ENCODE results near the gene RIOK2. TPM values are rescaled to one million over a fixed set of nuclear protein-coding genes. Genes with fewer than 3 reads are reported as not detected.

Gene RIOK2
- total and polyA plus RNA-seq, 2 of the 8 experiments (the other 6 are each of a cell fraction or from before 2014, with no cell fraction given): 5.4 to 35.0 TPM

GRCh38 chr5:97208184-97208713, 25.2 kb upstream of the RIOK2 start:
- Histone ChIP-seq H3K4me3 (ENCODE audit: extremely low read depth in 1 of 4, insufficient read depth in 2 of 4, low read depth in 3 of 4, low read length in 4 of 4) (no peak overlapping the region), H3K9me3 (ENCODE audit: insufficient read depth in 2 of 2, low read depth in 1 of 2, low read length in 1 of 2) (no peaks in the 10 kb centered on the region), H3K79me1 (ENCODE audit: low read depth, low read length) (no peaks in the 10 kb centered on the region), H3K23me2 (ENCODE audit: low read depth, low read length) (no peaks in the 10 kb centered on the region), H3K4ac (replicated peaks; ENCODE audit: insufficient read length, low read depth, low read length) (no peak overlapping the region), H2BK15ac (ENCODE audit: low read length) (no peak overlapping the region), H4K5ac (ENCODE audit: insufficient read length, low read depth, low read length) (no peak overlapping the region), H2BK5ac (ENCODE audit: low read depth, low read length) (no peak overlapping the region), H2BK20ac (ENCODE audit: low read length) (no peak overlapping the region), H2AK5ac (ENCODE audit: low read depth, low read length) (no peak overlapping the region), H2BK12ac (ENCODE audit: low read depth, low read length) (no peak overlapping the region), H2BK120ac (replicated peaks; ENCODE audit: low read depth, low read length) (no peak overlapping the region), H2AFZ (ENCODE audit: low read length) (no peak overlapping the region), H3K4me1 (replicated peaks in 1 of 4; ENCODE audit: control insufficient read depth in 3 of 4, insufficient read depth in 4 of 4, low read length in 3 of 4) (no peaks in the 10 kb centered on the region), H4K91ac (replicated peaks; ENCODE audit: insufficient read length, low read length) (no peak overlapping the region), H3K23ac (ENCODE audit: insufficient read length) (no peak overlapping the region), H3K9ac (replicated peaks in 1 of 4; ENCODE audit: extremely low read depth in 1 of 4, low read depth in 3 of 4, low read length in 3 of 4) (no peak overlapping the region), H3K27me3 (replicated peaks in 1 of 4; ENCODE audit: control insufficient read depth in 3 of 4, extremely low read depth in 1 of 4, insufficient read depth in 3 of 4, low read length in 3 of 4) (no peaks in the 10 kb centered on the region), H4K8ac (ENCODE audit: extremely low read depth, insufficient read depth, low read length) (no peak overlapping the region), H3K14ac (ENCODE audit: insufficient read length) (no peak overlapping the region), H3K36me3 (ENCODE audit: control insufficient read depth in 2 of 4, insufficient read depth in 4 of 4, low read length in 3 of 4) (no peaks in the 10 kb centered on the region), H3K4me2 (ENCODE audit: insufficient read depth in 1 of 2, low read depth in 2 of 2, low read length in 2 of 2) (no peak overlapping the region), H3K56ac (replicated peaks; ENCODE audit: insufficient read length, low read depth, low read length) (no peak overlapping the region), H3K27ac (ENCODE audit: low read depth, low read length) (no peak overlapping the region), H3K79me2 (ENCODE audit: control insufficient read depth in 1 of 2, insufficient read depth in 2 of 2, low read length in 2 of 2) (no peaks in the 10 kb centered on the region), H3K18ac (ENCODE audit: extremely low read depth, low read length) (no peak overlapping the region), H4K20me1 (replicated peaks in 1 of 2; ENCODE audit: control insufficient read depth in 1 of 2, insufficient read depth in 2 of 2, low read length in 2 of 2) (no peaks in the 10 kb centered on the region)
- WGBS, 2 experiments (ENCODE audit: extremely low coverage in 1 of 2, insufficient coverage in 1 of 2, insufficient read length in 1 of 2, insufficient replicate concordance in 2 of 2, low coverage in 1 of 2, low lambda C conversion rate in 2 of 2, missing lambda C conversion rate in 1 of 2): 86% methylated on average over 6 of the region's 6 CpGs; no CpG with 5 or more reads in 1 of the 2 experiments
- ChIA-PET CTCF (ENCODE audit: partially characterized antibody) (interaction anchor here (0.9 kb wide), 2 partner anchors 23 to 89 kb away, joined by 4 to 5 read pairs; no protein-coding TSS in a partner anchor), POLR2A (ENCODE audit: partially characterized antibody) (interaction anchor here (0.9 kb wide), 1 partner anchor 11 kb away, joined by 3 read pairs; no protein-coding TSS in a partner anchor)
- DNase-seq (ENCODE audit: low read depth in 1 of 2, low spot score in 2 of 2) (no peak), FAIRE-seq (no peak)
- TF ChIP-seq, protein P1, sequence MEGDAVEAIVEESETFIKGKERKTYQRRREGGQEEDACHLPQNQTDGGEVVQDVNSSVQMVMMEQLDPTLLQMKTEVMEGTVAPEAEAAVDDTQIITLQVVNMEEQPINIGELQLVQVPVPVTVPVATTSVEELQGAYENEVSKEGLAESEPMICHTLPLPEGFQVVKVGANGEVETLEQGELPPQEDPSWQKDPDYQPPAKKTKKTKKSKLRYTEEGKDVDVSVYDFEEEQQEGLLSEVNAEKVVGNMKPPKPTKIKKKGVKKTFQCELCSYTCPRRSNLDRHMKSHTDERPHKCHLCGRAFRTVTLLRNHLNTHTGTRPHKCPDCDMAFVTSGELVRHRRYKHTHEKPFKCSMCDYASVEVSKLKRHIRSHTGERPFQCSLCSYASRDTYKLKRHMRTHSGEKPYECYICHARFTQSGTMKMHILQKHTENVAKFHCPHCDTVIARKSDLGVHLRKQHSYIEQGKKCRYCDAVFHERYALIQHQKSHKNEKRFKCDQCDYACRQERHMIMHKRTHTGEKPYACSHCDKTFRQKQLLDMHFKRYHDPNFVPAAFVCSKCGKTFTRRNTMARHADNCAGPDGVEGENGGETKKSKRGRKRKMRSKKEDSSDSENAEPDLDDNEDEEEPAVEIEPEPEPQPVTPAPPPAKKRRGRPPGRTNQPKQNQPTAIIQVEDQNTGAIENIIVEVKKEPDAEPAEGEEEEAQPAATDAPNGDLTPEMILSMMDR (IDR thresholded peaks at IDR 0.05; ENCODE audit: control extremely low read depth in 1 of 3, insufficient read depth in 1 of 3, low read depth in 1 of 3, low read length in 3 of 3): no peak
- TF ChIP-seq RXRA (IDR thresholded peaks at IDR 0.05; ENCODE audit: insufficient read depth, low read depth, low read length) (no peak), SAP30 (IDR thresholded peaks at IDR 0.05; ENCODE audit: insufficient read depth, insufficient replicate concordance, low read length) (no peak), CHD2 (IDR thresholded peaks at IDR 0.05; ENCODE audit: low read length) (no peak), EP300 (IDR thresholded peaks at IDR 0.05; ENCODE audit: borderline replicate concordance in 1 of 2, low read depth in 2 of 2, low read length in 2 of 2) (no peak), RNF2 (IDR thresholded peaks at IDR 0.05; ENCODE audit: borderline replicate concordance, low read depth, low read length, missing control alignments, poor library complexity, severe bottlenecking) (no peak), MAX (IDR thresholded peaks at IDR 0.05) (no peak)
- TF ChIP-seq, protein P2, sequence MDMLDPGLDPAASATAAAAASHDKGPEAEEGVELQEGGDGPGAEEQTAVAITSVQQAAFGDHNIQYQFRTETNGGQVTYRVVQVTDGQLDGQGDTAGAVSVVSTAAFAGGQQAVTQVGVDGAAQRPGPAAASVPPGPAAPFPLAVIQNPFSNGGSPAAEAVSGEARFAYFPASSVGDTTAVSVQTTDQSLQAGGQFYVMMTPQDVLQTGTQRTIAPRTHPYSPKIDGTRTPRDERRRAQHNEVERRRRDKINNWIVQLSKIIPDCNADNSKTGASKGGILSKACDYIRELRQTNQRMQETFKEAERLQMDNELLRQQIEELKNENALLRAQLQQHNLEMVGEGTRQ (IDR thresholded peaks at IDR 0.05; ENCODE audit: low read length): no peak
